GM12872 (cell line): ENCODE measurements around the gene FOXL2.

Experiments
- CTCF ChIP-seq: IDR thresholded peaks from 3 replicates; pipeline ENCODE4 v1.5.1; 2011; ENCODE audit warnings: low read depth, mild to moderate bottlenecking, low read length, moderate library complexity; ENCODE audit not compliant: insufficient read depth

Gene FOXL2

GRCh38 chr3:138912237-138912636, 34.7 kb downstream of the FOXL2 start:
- TF ChIP-seq CTCF, result no peak

- TF ChIP-seq CTCF, result no peak
Measured at GRCh38 chr3:138911621-138912020, 35.3 kb downstream of the FOXL2 start.

- TF ChIP-seq CTCF, result no peak
Measured at GRCh38 chr3:138909904-138910303, 37.0 kb downstream of the FOXL2 start.

- TF ChIP-seq CTCF, result no peak
Measured at GRCh38 chr3:138908846-138909245, 38.1 kb downstream of the FOXL2 start.

- TF ChIP-seq CTCF, result no peak
Measured at GRCh38 chr3:138907539-138907938, 39.4 kb downstream of the FOXL2 start.

GRCh38 chr3:138902171-138902570, 44.8 kb downstream of the FOXL2 start:
- no peak for TF ChIP-seq CTCF

GRCh38 chr3:138901567-138901966, 45.4 kb downstream of the FOXL2 start:
- TF ChIP-seq CTCF, result no peak
